GM23248 (cell line): Measurements from ENCODE around the gene SYNGR2.

ENCODE experiments used
- EZH2 ChIP-seq: fragments of 200-600 bp; sonication (generic); IDR thresholded peaks from 2 replicates; pipeline ENCODE4 v1.6.1; 2018; ENCODE audit warnings: antibody characterized with exemption, mild to moderate bottlenecking; ENCODE audit not compliant: insufficient read depth, poor library complexity, severe bottlenecking
- EZH2phosphoT487 ChIP-seq: fragments of 200-600 bp; sonication (generic); IDR thresholded peaks from 2 replicates; pipeline ENCODE4 v1.6.1; 2018; ENCODE audit warnings: antibody characterized with exemption, moderate library complexity, mild to moderate bottlenecking, low read depth; ENCODE audit not compliant: insufficient read depth

GRCh38 chr17:78186692-78187595 is 18.6 kb downstream of the SYNGR2 start, which contains the start of the genes AFMID and TK1:
- TF ChIP-seq EZH2 (no peak), EZH2phosphoT487 (no peak)
